Esophagus squamous epithelium (tissue), 4 donors: Measurements from ENCODE around the gene TSPAN9.

ENCODE experiments used
- CTCF ChIP-seq, 6 experiments: fragments of 450-650 bp in 4 of 6; fragments of 200-600 bp in 2 of 6; sonication (generic) in 2 of 6; IDR thresholded peaks; one replicate each; pipeline ENCODE4 v1.5.1; 2016 to 2019; ENCODE audit warnings: antibody characterized with exemption in 6 of 6, mild to moderate bottlenecking in 4 of 6, moderate library complexity in 4 of 6
- POLR2A ChIP-seq, 4 donors: fragments of 450-650 bp; IDR thresholded peaks; one replicate each; pipeline ENCODE4 v1.6.1; 2017; ENCODE audit warnings: antibody characterized with exemption in 4 of 4, mild to moderate bottlenecking in 4 of 4, moderate library complexity in 3 of 4

DNA sequence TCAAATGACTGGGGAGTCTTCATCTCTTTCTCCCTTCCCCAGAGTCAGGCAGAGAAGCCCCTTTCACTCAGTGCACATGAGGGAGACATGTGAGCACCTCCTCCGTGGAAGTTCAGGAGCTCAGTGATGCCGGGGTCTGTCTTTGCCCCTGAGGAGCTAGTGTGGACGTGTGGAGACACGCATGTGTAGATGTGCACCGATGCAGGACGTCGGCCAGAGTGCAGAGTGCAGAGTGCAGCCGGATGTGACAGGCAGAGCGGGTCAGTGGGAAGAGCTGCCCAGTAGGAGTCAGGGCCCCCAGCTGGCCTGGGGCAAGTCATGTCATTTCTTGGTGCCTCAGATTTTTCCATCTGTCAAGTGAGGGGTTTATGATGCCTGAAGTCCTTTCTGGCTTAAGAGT, 20.7 kb downstream of the TSPAN9 start:
- no peak for TF ChIP-seq CTCF (IDR thresholded peaks at IDR 0.05)
- TF ChIP-seq POLR2A (IDR thresholded peaks at IDR 0.05) = no peak
